ENCODE data around the gene KRTAP3-1.

KRTAP3-1 gene

DNA sequence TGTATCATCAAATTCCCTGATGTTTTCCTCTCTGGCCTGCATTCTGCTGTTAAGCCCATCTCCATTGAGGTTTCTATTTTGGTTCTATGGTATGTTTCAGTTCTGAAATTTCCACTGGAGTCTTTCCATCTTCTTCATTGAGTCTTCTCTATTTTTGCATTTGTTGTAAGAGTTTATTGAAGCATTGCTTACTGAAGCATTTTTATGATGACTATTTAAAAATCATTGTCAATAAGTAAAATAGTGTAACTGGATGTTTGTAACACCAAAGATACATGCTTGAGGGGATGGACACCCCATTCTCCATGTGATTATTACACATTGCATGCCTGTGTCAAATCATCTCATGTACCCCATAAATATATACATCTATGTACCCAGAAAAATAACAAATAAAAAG, 33.4 kb downstream of the KRTAP3-1 start:
- no peak for DNase-seq (ENCODE audit: low read depth)
- no peak overlapping the region for H3K4me3 ChIP-seq (ENCODE audit: low read depth, low read length)
- TF ChIP-seq, protein P1, sequence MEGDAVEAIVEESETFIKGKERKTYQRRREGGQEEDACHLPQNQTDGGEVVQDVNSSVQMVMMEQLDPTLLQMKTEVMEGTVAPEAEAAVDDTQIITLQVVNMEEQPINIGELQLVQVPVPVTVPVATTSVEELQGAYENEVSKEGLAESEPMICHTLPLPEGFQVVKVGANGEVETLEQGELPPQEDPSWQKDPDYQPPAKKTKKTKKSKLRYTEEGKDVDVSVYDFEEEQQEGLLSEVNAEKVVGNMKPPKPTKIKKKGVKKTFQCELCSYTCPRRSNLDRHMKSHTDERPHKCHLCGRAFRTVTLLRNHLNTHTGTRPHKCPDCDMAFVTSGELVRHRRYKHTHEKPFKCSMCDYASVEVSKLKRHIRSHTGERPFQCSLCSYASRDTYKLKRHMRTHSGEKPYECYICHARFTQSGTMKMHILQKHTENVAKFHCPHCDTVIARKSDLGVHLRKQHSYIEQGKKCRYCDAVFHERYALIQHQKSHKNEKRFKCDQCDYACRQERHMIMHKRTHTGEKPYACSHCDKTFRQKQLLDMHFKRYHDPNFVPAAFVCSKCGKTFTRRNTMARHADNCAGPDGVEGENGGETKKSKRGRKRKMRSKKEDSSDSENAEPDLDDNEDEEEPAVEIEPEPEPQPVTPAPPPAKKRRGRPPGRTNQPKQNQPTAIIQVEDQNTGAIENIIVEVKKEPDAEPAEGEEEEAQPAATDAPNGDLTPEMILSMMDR (conservative IDR thresholded peaks at IDR 0.05; ENCODE audit: low read depth, low read length) = no peak

DNA sequence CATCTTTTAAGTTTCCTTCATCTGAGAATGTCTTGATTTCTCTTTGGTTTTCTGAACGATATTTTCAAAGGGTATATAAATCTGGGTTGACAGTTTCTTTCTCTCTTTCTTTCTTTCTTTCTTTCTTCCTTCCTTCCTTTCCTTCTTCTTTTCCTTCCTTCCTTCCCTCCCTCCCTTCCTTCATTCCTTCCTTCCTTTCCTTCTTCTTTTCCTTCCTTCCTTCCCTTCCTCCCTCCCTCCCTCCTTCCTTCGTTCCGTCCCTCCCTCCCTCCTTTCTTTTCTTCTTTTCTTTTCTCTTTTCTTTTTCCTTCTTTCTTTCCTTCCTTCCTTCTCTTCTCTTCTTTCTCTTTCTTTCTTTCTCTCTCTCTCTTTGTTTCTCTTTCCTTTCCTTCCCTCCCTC, 34.6 kb downstream of the KRTAP3-1 start:
- H3K4me3 ChIP-seq (ENCODE audit: low read depth, low read length) = no peak overlapping the region
- TF ChIP-seq, protein P1 (conservative IDR thresholded peaks at IDR 0.05; ENCODE audit: low read depth, low read length) = no peak
- no peak for DNase-seq (ENCODE audit: low read depth)

DNA sequence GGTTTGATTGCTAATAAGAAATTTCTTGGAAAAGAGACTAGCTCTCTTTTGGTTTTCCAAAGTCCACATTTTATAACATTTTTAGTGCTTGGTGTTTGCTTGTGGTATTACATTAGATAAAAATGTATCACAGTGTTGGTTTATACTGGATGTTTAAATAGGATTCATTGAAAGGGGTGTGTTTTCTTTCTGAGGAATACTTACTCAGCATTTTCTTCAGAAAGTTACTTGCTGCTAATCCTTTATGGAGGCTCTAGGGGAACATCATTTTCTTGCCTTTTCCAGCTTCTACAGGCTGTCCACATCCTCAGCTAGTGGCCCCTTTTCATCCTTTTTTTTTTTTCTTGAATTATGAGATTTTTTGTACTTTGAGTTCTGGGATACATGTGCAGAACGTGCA, 41.3 kb downstream of the KRTAP3-1 start:
- no peak for DNase-seq (ENCODE audit: low read depth)
- TF ChIP-seq, protein P1 (conservative IDR thresholded peaks at IDR 0.05; ENCODE audit: low read depth, low read length) = no peak
- no peak overlapping the region for H3K4me3 ChIP-seq (ENCODE audit: low read depth, low read length)

DNA sequence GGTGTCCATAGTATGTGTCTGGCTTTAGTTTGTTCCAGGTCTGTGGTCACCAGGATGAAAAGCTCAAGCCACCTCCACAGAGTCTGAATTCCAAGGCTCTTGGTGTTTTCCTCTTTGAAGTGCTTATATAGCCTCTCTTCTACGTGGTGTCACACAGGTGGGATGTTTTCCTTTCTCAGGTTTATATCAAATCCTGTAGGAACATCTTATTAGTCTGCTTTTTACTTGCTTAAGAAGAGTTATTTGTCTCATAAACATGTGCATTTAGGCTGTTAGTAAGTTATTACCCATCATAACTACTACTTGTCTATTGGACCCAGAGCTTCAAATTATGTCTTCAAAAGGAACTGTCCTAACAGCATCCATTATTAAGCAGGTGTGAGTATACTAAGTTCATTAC, 42.1 kb downstream of the KRTAP3-1 start, which contains the start of gene KRT39:
TSS of gene KRT39 (minus strand) at position 101 of the 400 bp plus-strand sequence. CDS start at position 9, 92 bp downstream.
- DNase-seq (ENCODE audit: low read depth) = no peak
- TF ChIP-seq, protein P1 (conservative IDR thresholded peaks at IDR 0.05; ENCODE audit: low read depth, low read length) = no peak
- H3K4me3 ChIP-seq (ENCODE audit: low read depth, low read length) = no peak within 1 kb of the TSS

DNA sequence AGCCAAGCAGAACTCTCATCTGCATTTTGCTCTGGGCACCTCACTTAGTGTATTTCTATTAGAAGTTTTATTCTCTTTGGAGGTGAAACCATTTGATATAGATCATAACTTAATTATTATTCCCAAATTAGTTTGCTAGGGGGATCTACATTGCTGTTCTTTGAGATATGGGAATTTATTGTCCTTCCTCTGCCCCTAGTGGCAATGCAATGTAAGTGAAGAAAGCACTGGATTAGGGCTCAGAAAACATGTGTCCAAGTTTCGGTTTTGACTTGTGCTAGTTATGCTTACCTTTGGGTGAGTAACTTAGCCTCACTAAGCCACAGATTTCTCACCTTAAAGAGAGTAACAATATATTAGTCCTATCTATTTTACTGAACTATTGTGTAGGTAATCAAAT, 45.1 kb downstream of the KRTAP3-1 start:
- TF ChIP-seq, protein P1 (conservative IDR thresholded peaks at IDR 0.05; ENCODE audit: low read depth, low read length) = peak; percentile 75
- peak; percentile 62 for DNase-seq (ENCODE audit: low read depth)

DNA sequence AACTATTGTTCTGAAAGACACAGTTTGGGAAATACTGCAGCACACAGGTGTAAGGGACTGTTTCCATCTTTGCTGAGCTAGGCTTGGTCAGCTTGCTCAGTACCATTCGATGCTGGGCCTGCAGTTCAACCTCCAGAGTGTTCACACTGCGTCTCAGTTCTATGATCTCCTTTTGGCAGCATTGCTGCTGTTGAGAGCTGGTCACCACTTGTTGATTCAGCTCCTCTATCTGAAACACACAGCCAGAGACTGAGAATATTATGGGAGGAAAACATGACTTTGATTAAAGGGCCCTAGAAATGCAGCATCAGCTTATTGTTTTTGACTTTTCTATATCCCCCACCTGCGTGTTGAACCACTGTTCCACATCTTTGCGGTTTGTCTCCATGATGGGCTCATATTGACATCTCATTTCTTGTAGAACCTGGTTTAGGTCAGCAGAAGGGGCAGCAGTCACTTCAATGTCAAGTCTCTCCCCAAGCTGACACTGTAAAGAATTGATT, 46.8 kb downstream of the KRTAP3-1 start:
- TF ChIP-seq, protein P1 (conservative IDR thresholded peaks at IDR 0.05; ENCODE audit: low read depth, low read length) = no peak
- H3K4me3 ChIP-seq (ENCODE audit: low read depth, low read length) = no peak overlapping the region
- no peak for DNase-seq (ENCODE audit: low read depth)

More for the DNA sequence above, 45.1 kb downstream of the KRTAP3-1 start:
- no peak overlapping the region for H3K4me3 ChIP-seq (ENCODE audit: low read depth, low read length)

DNA sequence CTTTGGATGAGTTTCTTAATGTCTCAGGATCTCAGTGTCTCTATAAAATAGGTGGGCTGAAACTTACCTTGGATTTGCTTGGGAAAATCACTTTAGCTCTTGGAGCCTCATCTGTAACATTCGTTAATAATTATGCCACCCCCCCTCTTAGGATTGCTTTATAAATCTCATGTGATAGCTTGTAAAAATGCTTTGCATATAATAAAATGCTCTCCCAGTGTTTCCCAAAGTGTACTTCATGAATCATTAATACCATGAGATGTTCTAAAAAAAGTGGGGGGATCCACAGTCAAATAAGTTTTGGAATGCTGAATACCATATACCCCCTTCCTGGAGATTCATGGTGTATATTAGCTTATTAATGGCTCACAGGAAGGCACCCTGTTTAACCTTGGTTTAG, 47.3 kb downstream of the KRTAP3-1 start:
- DNase-seq (ENCODE audit: low read depth) = no peak
- TF ChIP-seq, protein P1 (conservative IDR thresholded peaks at IDR 0.05; ENCODE audit: low read depth, low read length) = no peak
- H3K4me3 ChIP-seq (ENCODE audit: low read depth, low read length) = no peak overlapping the region

All from choroid plexus epithelial cell (primary cell).